MCF 10A (cell line): ENCODE results near the gene TULP4. TPM values are rescaled to one million over a fixed set of nuclear protein-coding genes. Genes with fewer than 3 reads are reported as not detected.

ENCODE experiments used
- BruUV-seq: library from RNA; stranded (reverse); fragments of 400-500 nt; replicated peaks from 2 replicates; lab custom pipeline; 2021; lab: Mats Ljungman, UMichigan
- CTCF ChIA-PET: fragments of 300-600 bp; sonication (Branson Sonifier 250); formaldehyde crosslinking; extraction: SDS; loops from one replicate; lab custom pipeline; 2021; ENCODE audit warnings: antibody characterized with exemption, inconsistent platforms; lab: Yijun Ruan, JAX
- POLR2A ChIA-PET: fragments of 300-600, 350-650 bp; sonication (Branson Sonifier 250); formaldehyde crosslinking; extraction: SDS; loops from one replicate; lab custom pipeline; 2020; ENCODE audit warnings: antibody characterized with exemption, inconsistent platforms; lab: Yijun Ruan, JAX
- DNase-seq: peaks from one replicate; pipeline ENCODE4 v3.0.0-alpha.2; 2018; ENCODE audit not compliant: unreplicated experiment
- H3K27ac Mint-ChIP-seq: one replicate; pipeline ENCODE4 v1.8.0; 2022; ENCODE audit warnings: mild to moderate bottlenecking, low read depth, mixed read lengths; ENCODE audit not compliant: unreplicated experiment
- H3K27me3 Mint-ChIP-seq: one replicate; pipeline ENCODE4 v1.8.0; 2022; ENCODE audit warnings: mixed read lengths; ENCODE audit not compliant: insufficient read depth, unreplicated experiment
- H3K36me3 Mint-ChIP-seq: one replicate; pipeline ENCODE4 v1.8.0; 2022; ENCODE audit warnings: mild to moderate bottlenecking, moderate library complexity, mixed read lengths; ENCODE audit not compliant: insufficient read depth, unreplicated experiment
- H3K4me1 Mint-ChIP-seq: one replicate; pipeline ENCODE4 v1.8.0; 2022; ENCODE audit warnings: mixed read lengths; ENCODE audit not compliant: insufficient read depth, unreplicated experiment
- H3K4me3 Mint-ChIP-seq: one replicate; pipeline ENCODE4 v1.8.0; 2022; ENCODE audit warnings: mild to moderate bottlenecking, moderate library complexity, mixed read lengths; ENCODE audit not compliant: unreplicated experiment
- H3K9me3 Mint-ChIP-seq: one replicate; pipeline ENCODE4 v1.8.0; 2022; ENCODE audit warnings: mixed read lengths; ENCODE audit not compliant: unreplicated experiment
- intact Hi-C: fragments of 100-400 bp; cut with micrococcal nuclease; formaldehyde crosslinking; loops from 2 replicates; pipeline ENCODE4 v1.14.1; 2022
- total RNA-seq: library from RNA; stranded (reverse); gene quantifications from 2 replicates; pipeline ENCODE4 v1.2.3, GENCODE V29; 2022
- TF ChIP-seq, protein P1 (sequence below): fragments of 200-600 bp; IDR thresholded peaks from one replicate; pipeline ENCODE4 v1.8.0; 2022; ENCODE audit warnings: antibody characterized with exemption, mild to moderate bottlenecking; ENCODE audit not compliant: unreplicated experiment

TULP4 gene
- total RNA-seq, 1 experiment from 2014 or later: 64.2 TPM

DNA sequence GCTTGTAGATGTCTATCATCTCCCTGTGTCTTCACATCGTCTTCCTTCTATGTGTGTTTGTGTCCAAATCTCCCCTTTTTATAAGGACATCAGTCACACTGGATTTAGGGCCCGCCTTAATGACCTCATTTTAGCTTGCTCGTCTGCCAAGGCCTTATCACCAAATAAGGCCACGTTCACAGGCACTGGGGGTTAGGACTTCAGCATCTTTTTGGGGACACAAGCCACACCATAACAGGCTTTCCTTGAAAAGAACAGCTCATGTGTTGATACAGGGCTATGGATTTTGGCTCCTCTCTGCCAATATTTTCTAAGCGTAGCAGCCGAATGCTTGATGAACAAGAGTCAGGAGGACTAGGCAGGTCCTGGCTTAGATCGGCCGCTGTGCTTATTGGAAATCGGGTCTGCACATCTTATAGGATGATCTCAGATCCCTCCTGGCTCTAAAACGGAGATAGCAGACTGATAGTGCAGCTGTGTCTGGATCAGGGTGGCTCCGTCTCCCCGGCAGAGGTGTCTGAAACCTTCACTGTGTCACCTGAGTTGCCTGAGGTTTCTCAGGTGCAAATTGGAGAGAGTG is 231.4 kb downstream of the TULP4 start:
- TF ChIP-seq, protein P1, sequence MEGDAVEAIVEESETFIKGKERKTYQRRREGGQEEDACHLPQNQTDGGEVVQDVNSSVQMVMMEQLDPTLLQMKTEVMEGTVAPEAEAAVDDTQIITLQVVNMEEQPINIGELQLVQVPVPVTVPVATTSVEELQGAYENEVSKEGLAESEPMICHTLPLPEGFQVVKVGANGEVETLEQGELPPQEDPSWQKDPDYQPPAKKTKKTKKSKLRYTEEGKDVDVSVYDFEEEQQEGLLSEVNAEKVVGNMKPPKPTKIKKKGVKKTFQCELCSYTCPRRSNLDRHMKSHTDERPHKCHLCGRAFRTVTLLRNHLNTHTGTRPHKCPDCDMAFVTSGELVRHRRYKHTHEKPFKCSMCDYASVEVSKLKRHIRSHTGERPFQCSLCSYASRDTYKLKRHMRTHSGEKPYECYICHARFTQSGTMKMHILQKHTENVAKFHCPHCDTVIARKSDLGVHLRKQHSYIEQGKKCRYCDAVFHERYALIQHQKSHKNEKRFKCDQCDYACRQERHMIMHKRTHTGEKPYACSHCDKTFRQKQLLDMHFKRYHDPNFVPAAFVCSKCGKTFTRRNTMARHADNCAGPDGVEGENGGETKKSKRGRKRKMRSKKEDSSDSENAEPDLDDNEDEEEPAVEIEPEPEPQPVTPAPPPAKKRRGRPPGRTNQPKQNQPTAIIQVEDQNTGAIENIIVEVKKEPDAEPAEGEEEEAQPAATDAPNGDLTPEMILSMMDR: no peak
- intact Hi-C loops: no loop called here
- no peak for DNase-seq
- Mint-ChIP-seq H3K27me3 (no peaks in the 10 kb centered on the region), H3K36me3 (peaks cover 6% of the 10 kb centered on the region), H3K4me1 (peaks cover 5% of the 10 kb centered on the region), H3K4me3 (no peak overlapping the region), H3K27ac (no peak overlapping the region), H3K9me3 (no peaks in the 10 kb centered on the region)
- CTCF ChIA-PET: no interaction called here
- POLR2A ChIA-PET: interaction anchor here (0.7 kb wide), 2 partner anchors 11 to 376 kb away, joined by 3 read pairs; no protein-coding TSS in a partner anchor
- BruUV-seq: no TSS peak

DNA sequence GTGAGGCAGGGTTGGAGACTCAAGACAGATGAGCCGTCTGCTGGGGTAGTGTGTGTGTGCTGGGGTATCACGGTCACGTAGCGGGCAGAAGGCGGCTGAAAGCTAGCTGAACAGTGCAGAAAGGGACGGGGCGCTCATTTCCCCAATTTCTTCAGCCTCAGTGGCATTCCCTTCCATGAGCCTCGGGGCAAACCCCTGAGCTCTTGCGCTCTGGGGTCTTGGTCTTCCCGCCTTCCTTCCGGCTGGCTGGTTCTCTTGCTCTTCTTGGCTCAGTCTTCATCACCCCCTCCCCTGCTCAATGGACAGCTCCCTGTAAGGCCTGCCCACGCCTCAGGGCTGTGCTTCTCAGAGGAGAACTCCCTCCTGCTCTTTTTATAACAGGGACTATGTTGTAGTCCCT is 232.2 kb downstream of the TULP4 start:
- Mint-ChIP-seq H3K4me1 (peaks cover 5% of the 10 kb centered on the region), H3K27ac (no peak overlapping the region), H3K27me3 (no peaks in the 10 kb centered on the region), H3K9me3 (no peaks in the 10 kb centered on the region), H3K36me3 (peaks cover 6% of the 10 kb centered on the region), H3K4me3 (no peak overlapping the region)
- ChIA-PET CTCF (no interaction called here), POLR2A (interaction anchor here (0.7 kb wide), 1 partner anchor 12 kb away, joined by 3 read pairs; no protein-coding TSS in a partner anchor)
- DNase-seq: no peak
- intact Hi-C loops: no loop called here
- TF ChIP-seq, protein P1: no peak
- no TSS peak for BruUV-seq

DNA sequence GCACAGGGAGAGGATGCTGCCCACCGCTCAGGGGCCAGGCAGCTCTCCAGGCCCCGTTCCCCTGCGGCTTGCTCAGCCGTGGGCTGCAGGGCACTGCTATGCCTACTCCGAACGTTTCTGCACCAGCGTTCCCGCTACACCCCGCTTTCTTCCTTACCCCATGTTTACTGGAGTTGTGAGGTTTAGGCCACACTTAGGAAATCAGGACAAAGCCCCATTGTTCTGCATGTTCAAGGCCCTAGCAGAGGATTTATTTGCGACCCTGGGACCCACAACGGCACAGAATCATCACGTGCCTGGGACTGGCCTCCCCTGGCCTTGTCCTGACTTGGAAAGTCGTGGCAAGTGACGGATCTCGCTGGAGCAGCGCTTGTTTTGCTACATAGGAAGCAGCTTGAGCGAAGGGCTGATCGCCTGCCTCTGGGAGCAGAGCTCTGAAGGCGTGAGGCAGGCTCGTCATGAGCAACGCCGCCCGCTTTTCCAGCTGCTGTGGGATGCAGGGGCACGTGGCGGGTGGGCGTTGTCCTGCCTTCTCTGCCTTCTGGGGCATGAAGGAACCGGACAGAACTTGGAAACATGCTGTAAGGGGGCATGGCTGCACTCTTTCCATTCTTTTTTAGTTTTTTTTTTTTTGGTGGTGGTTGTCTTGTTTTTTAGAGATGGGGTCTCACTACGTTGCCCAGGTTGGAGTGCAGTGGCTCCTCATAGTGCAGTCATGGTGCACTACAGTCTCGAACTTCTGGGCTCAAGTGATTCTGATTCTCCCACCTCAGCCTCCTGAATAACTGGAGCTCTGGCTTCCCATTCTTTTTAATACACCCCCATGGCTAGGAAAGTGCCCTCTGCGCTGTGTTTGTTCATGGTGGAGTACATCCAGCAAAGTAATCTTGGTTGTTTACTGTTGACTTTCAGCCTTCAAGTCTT is 233.0 kb downstream of the TULP4 start:
- POLR2A ChIA-PET: no interaction called here
- Mint-ChIP-seq H3K4me3 (no peak overlapping the region), H3K27ac (no peak overlapping the region), H3K9me3 (no peaks in the 10 kb centered on the region), H3K36me3 (peaks cover 6% of the 10 kb centered on the region), H3K4me1 (peaks cover 5% of the 10 kb centered on the region), H3K27me3 (no peaks in the 10 kb centered on the region)
- BruUV-seq: no TSS peak
- TF ChIP-seq, protein P1: no peak
- no peak for DNase-seq
- intact Hi-C loops: no loop called here
- CTCF ChIA-PET: no interaction called here

DNA sequence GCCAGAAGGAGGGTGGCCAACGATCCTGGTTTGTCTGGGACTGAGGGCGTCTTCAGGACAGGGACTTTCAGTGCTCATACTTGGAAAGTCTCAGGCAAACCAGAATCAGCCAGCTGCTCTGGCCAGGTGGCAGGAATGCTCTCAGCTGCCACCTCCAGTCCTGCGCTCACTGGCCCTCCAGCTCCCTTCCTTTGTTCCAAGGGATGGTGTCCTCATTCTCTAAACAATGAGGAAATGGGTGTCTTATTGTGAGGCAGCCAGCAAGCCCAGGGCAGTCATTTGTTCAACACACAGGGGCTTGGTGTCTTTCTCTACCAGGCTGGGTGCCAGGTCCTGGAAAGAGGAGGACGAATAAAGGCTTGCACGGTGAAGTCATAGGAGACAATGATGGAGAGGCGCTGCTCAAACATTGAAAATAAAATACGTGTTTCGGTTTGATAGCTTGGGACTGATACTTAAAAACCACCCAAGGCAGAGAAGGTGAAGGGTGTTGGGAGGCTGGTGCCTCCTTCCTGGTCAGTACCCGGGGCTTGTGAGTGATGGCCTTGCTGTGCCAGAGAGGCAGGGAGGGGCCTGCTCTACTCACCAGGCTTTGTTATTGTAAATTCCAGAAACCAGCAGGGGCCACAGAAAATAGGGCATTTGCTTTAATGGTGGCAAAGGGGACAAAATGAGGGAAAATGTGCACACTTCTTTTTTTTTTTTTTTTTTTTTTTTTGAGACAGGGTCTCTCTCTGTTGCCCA is 236.3 kb downstream of the TULP4 start:
- peaks cover 11% of the 10 kb centered on the region for H3K27me3 Mint-ChIP-seq
- H3K4me1 Mint-ChIP-seq: peaks cover 5% of the 10 kb centered on the region
- no TSS peak for BruUV-seq
- TF ChIP-seq, protein P1: no peak
- peaks cover 6% of the 10 kb centered on the region for H3K36me3 Mint-ChIP-seq
- no peak overlapping the region for H3K27ac Mint-ChIP-seq
- no peak for DNase-seq
- no peak overlapping the region for H3K4me3 Mint-ChIP-seq
- intact Hi-C loops: no loop called here
- H3K9me3 Mint-ChIP-seq: no peaks in the 10 kb centered on the region
- POLR2A ChIA-PET: no interaction called here
- CTCF ChIA-PET: no interaction called here
